Neural crest cell (in vitro differentiated cells): ENCODE data around the gene FCHSD2. TPM values are rescaled to one million over a fixed set of nuclear protein-coding genes. Genes with fewer than 3 reads are reported as not detected.
A peak's percentile ranks its signal among the peaks of the same experiment; 100 is the strongest.

Experiments
- DNase-seq: peaks from one replicate; pipeline ENCODE4 v3.0.0; 2021; ENCODE audit warnings: low read depth, mixed read lengths, low spot score
- H3K27ac Mint-ChIP-seq: one replicate; pipeline ENCODE4 v1.8.0; 2021; ENCODE audit warnings: mild to moderate bottlenecking, mixed read lengths; ENCODE audit not compliant: unreplicated experiment
- H3K27me3 Mint-ChIP-seq: 2 replicates; pipeline ENCODE4 v1.8.0; 2021; ENCODE audit warnings: low read depth, mild to moderate bottlenecking, mixed read lengths
- H3K36me3 Mint-ChIP-seq: 2 replicates; pipeline ENCODE4 v1.8.0; 2021; ENCODE audit warnings: low read depth, mild to moderate bottlenecking, mixed read lengths
- H3K4me1 Mint-ChIP-seq: 2 replicates; pipeline ENCODE4 v1.8.0; 2021; ENCODE audit warnings: mixed read lengths
- H3K4me3 Mint-ChIP-seq: one replicate; pipeline ENCODE4 v1.8.0; 2021; ENCODE audit warnings: mild to moderate bottlenecking, mixed read lengths
- H3K9me3 Mint-ChIP-seq: 2 replicates; pipeline ENCODE4 v1.8.0; 2021; ENCODE audit warnings: mixed read lengths
- CTCF ChIP-seq: fragments of 200-600 bp; sonication (generic); conservative IDR thresholded peaks from 2 replicates; pipeline ENCODE4 v1.5.0; 2021; ENCODE audit warnings: antibody characterized with exemption, mild to moderate bottlenecking
- total RNA-seq: library from RNA; stranded (reverse); gene quantifications from 2 replicates; pipeline ENCODE4 v1.2.1, GENCODE V29; 2021

The FCHSD2 gene
- total RNA-seq, 1 donor from 2014 or later = 34.4 TPM

GRCh38 chr11:72805216-72805615 is 336.9 kb downstream of the FCHSD2 start:
- no peak for TF ChIP-seq CTCF

GRCh38 chr11:72802822-72803221 is 339.3 kb downstream of the FCHSD2 start:
- Mint-ChIP-seq H3K4me1 (no peaks in the 10 kb centered on the region), H3K27me3 (no peaks in the 10 kb centered on the region), H3K27ac (no peak overlapping the region), H3K9me3 (no peaks in the 10 kb centered on the region), H3K4me3 (no peak overlapping the region), H3K36me3 (no peaks in the 10 kb centered on the region)
- no peak for TF ChIP-seq CTCF
- DNase-seq = no peak

More at GRCh38 chr11:72805216-72805615, 336.9 kb downstream of the FCHSD2 start:
- Mint-ChIP-seq H3K27me3 (no peaks in the 10 kb centered on the region), H3K27ac (no peak overlapping the region), H3K4me3 (no peak overlapping the region), H3K36me3 (no peaks in the 10 kb centered on the region), H3K9me3 (no peaks in the 10 kb centered on the region), H3K4me1 (no peaks in the 10 kb centered on the region)
- DNase-seq = no peak

- H3K27me3 Mint-ChIP-seq = no peaks in the 10 kb centered on the region
- H3K4me3 Mint-ChIP-seq = no peak overlapping the region
- H3K4me1 Mint-ChIP-seq = peaks cover 5% of the 10 kb centered on the region
- no peaks in the 10 kb centered on the region for H3K9me3 Mint-ChIP-seq
- no peak for TF ChIP-seq CTCF
- no peaks in the 10 kb centered on the region for H3K36me3 Mint-ChIP-seq
- no peak overlapping the region for H3K27ac Mint-ChIP-seq
- no peak for DNase-seq
Observed at GRCh38 chr11:72799441-72799840, 342.7 kb downstream of the FCHSD2 start.

GRCh38 chr11:72798361-72798760 is 343.8 kb downstream of the FCHSD2 start:
- Mint-ChIP-seq H3K4me1 (peaks cover 15% of the 10 kb centered on the region), H3K27me3 (no peaks in the 10 kb centered on the region), H3K9me3 (no peaks in the 10 kb centered on the region), H3K27ac (no peak overlapping the region), H3K36me3 (no peaks in the 10 kb centered on the region), H3K4me3 (peak overlapping the region; percentile 3)
- no peak for DNase-seq
- no peak for TF ChIP-seq CTCF

- peak within 1 kb of the TSS; percentile 99 for H3K27ac Mint-ChIP-seq
- DNase-seq = peak; percentile 94
- H3K9me3 Mint-ChIP-seq = no peaks in the 10 kb centered on the region
- H3K27me3 Mint-ChIP-seq = no peaks in the 10 kb centered on the region
- no peaks in the 10 kb centered on the region for H3K36me3 Mint-ChIP-seq
- H3K4me3 Mint-ChIP-seq = peak within 1 kb of the TSS; percentile 99
- H3K4me1 Mint-ChIP-seq = peaks cover 25% of the 10 kb centered on the region
- peak; percentile 100 for TF ChIP-seq CTCF
Observed at GRCh38 chr11:72793425-72794367, 348.4 kb downstream of the FCHSD2 start, which contains the start of gene STARD10. STARD10 (minus strand) TSS chr11:72794047; CDS start chr11:72781181, 12,866 bp downstream.
